ENCODE data around the gene PCDH1.

DNA sequence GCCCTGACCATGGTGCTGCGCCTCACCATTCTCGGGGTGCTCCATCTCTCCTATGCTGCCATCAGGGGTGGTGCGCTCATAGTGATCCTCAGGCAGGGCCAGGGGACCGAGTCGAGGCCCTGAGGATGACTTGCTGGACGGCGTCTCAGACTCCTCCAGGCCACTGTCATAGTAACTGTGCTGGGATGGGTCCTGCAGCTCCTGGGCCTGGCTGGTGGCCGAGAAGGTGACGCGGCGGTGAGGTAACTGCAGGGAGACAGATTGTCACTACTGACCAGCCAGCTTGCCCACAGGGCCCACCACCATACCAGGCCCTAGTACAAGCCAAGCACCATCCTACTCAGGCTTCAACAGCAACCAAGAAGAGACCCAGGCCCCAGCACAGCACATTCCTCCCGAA is 21.0 kb downstream of the PCDH1 start:
- TF ChIP-seq, protein P1, sequence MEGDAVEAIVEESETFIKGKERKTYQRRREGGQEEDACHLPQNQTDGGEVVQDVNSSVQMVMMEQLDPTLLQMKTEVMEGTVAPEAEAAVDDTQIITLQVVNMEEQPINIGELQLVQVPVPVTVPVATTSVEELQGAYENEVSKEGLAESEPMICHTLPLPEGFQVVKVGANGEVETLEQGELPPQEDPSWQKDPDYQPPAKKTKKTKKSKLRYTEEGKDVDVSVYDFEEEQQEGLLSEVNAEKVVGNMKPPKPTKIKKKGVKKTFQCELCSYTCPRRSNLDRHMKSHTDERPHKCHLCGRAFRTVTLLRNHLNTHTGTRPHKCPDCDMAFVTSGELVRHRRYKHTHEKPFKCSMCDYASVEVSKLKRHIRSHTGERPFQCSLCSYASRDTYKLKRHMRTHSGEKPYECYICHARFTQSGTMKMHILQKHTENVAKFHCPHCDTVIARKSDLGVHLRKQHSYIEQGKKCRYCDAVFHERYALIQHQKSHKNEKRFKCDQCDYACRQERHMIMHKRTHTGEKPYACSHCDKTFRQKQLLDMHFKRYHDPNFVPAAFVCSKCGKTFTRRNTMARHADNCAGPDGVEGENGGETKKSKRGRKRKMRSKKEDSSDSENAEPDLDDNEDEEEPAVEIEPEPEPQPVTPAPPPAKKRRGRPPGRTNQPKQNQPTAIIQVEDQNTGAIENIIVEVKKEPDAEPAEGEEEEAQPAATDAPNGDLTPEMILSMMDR (IDR thresholded peaks at IDR 0.05), result no peak
- TF ChIP-seq POLR2A (IDR thresholded peaks at IDR 0.05), result no peak

All from right lobe of liver (tissue), 4 donors.